NCI-H1092 treated with DMSO at 0.1 percent for 48 hours (cell line): ENCODE measurements around the gene MLF2.
A peak's percentile ranks its signal among the peaks of the same experiment; 100 is the strongest.

ENCODE experiments used
- DNase-seq: peaks from one replicate; lab custom pipeline; 2025; lab: John Stamatoyannopoulos, UW

The MLF2 gene

GRCh38 chr12:6778217-6778573, 25.3 kb upstream of the MLF2 start:
- DNase-seq, result no peak

DNA sequence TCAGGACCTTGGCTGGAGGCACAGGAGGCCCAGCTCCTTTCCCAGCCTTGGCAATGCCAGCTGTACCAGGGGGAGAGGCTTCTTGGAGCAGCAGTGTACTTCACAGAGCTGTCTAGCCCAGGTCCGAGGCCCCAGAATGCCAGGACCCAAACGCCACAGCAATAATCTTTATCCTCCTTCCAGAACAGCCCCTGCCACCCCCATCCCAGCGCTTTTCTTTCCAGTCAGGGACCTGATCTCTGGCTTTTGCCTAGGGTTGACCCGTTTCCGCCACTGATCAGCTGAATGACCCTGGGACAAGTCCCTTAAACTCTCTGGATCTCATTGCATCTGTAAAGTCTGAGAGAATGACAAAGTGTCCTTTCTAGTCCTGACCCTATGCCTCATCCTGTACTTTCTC, 24.4 kb upstream of the MLF2 start:
- DNase-seq, result no peak

DNA sequence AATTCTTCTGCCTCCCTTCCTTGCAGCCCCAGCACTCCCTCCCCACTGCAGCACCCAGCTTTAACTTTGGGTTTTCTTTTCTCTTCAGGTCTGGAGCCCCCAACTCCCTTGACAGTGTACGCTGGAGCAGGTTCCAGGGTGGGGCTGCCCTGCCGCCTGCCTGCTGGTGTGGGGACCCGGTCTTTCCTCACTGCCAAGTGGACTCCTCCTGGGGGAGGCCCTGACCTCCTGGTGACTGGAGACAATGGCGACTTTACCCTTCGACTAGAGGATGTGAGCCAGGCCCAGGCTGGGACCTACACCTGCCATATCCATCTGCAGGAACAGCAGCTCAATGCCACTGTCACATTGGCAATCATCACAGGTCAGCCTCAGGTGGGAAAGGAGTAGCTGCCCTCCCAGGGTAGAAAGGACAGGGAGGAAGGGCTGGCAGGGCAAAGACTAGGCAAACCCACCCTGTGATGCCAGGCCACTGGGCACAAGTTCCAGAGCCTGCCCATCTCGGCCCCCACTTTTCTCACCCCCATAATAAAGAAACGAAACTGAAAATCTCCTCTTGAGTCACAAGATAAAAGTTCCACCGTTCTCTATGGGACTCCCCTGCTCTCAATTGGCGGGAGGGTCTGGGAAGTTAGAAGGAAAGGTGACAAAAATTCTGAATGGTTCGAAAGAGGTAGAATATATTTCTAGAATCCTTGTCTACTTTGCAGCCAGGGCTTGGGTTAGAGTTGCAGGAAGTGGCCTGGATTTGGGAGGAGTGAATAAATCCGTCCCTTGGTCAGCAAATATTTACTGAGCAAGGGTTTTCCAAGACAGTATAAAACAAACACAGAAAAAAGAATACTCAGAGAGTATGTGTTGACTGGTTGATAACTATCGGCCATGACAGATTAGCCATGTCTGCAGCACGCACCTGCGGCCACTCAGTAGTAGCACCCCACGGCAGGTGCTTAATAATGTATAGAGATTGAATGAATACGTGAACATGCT, 22.5 kb upstream of the MLF2 start:
- no peak for DNase-seq

GRCh38 chr12:6774499-6775062, 21.6 kb upstream of the MLF2 start:
- DNase-seq, result no peak

GRCh38 chr12:6773590-6774351, 20.8 kb upstream of the MLF2 start:
- no peak for DNase-seq

DNA sequence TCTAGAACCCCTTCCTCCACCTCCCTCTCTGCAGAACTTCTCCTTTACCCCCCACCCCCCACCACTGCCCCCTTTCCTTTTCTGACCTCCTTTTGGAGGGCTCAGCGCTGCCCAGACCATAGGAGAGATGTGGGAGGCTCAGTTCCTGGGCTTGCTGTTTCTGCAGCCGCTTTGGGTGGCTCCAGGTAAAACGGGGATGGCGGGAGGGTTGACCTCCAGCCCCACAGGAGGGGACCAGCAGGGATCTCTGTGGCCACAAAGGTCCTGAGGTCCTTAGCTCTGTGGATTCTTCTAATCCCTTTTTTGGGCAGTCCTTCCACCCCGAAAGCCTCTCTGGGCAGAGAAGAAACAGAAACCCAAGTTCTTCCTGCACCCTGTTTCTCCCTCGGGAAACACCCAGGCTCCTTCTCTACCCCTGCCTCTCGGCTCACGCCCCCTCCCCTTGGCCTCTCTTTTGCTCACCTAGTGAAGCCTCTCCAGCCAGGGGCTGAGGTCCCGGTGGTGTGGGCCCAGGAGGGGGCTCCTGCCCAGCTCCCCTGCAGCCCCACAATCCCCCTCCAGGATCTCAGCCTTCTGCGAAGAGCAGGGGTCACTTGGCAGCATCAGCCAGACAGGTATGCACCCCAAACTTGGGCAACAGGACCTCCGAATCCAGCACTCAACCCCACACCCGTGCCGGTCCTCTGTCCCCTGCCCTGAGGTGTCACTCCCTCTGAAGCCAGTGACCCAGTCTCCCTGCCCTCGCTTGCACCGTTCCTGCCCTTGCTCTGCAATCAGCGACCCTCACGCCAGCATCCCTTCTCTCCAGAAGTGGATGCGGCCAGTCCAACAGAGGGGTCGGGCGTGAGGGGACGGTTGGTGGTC, 20.0 kb upstream of the MLF2 start:
- no peak for DNase-seq

DNA sequence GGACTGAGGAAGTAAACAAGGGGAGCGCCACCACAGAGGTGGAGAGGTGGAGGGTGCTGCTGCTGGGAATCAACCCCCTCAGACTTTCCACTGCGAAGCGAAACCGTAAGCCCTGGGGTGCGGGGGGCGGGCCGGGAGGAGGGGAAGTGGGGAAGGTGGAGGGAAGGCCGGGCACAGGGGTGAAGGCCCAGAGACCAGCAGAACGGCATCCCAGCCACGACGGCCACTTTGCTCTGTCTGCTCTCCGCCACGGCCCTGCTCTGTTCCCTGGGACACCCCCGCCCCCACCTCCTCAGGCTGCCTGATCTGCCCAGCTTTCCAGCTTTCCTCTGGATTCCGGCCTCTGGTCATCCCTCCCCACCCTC, 19.4 kb upstream of the MLF2 start, which contains the start of gene LAG3:
LAG3 (plus strand) TSS at position 190 of the 365 bp plus-strand sequence. CDS start 333 bp downstream, outside the sequence.
- DNase-seq, result no peak

- no peak for DNase-seq
Observed at GRCh38 chr12:6771509-6772330, 18.8 kb upstream of the MLF2 start.

GRCh38 chr12:6771091-6771495, 18.2 kb upstream of the MLF2 start:
- DNase-seq, result no peak

GRCh38 chr12:6770600-6770999, 17.7 kb upstream of the MLF2 start:
- DNase-seq, result no peak

DNA sequence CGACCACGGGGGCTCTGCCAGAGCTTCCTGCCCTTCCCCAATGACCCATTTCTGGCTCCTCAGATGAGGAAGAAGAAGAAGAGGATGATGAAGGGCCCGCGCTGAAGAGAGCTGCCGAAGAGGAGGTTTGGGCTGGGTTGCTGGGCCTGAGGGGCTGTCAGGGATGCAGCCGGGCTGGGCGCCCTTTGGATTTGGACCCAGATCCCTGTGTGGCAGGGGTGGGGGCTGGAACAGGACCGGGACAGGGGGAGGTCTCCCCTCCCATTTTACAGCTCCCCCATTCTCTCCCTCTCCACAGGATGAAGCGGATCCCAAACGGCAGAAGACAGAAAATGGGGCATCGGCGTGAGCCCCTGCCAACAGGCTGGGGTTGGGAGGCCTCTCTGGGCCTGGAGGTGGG, 17.2 kb upstream of the MLF2 start:
- no peak for DNase-seq

- DNase-seq, result no peak
Observed at GRCh38 chr12:6769666-6770065, 16.7 kb upstream of the MLF2 start.

GRCh38 chr12:6768990-6769389, 16.0 kb upstream of the MLF2 start:
- no peak for DNase-seq

DNA sequence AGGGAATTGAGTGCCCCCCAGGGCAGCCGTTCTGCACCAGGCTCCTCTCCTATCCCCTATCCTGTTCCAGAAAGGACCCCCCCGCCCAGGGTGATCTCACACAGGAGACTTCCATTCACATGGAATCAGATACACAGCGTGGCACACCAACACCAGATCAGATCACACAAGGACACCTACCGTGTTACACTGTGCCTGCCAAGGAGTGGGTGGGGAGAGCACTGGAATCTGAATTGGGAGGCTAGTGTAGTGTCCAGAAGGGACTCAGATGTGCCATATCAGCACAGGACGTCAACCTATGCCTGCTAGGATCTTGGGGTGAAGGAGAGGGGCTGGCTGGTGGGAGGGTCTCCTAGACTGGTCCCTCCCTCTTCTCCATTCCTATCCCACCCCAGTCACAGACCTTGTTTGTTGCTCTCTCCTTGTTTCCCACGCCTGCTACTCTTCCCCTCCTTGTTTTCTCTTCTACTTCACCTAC, 15.5 kb upstream of the MLF2 start:
- DNase-seq, result no peak

- peak; percentile 11 for DNase-seq
Observed at GRCh38 chr12:6767353-6768319, 14.7 kb upstream of the MLF2 start.

DNA sequence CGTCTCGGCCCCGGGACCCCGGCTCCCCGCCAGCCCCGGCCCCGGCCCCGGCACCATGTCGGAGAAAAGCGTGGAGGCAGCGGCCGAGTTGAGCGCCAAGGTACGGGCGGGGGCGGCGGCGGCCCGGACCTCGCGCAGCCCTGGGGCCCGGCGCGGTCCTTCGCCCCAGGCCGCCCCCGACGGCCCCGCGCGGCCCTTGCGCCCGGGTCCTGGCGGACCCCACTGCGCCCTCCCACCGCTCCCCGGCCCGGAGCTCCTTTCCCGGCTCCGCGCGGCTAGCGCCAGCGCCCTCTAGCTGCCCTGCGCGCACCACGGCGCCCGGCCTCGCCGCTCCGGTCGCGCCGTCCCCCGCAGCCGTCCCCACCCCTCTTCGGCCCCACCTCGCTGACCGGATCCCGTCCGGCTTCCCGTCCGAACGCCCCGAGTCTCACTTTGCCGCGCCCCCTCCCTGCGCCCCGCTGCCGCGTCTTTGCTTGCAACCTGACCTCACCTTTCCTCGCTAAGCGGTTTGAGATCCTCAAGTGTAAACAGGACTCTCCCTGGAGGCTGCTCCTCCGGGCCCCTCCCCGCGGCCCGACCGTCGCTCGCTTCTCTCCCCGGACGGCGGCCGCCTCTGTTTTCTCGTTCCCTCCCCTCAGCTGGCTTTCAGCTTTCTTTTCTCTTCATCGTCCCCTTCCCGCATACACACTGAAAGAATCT, 13.9 kb upstream of the MLF2 start:
- DNase-seq, result peak; percentile 70

- DNase-seq, result peak; percentile 95
Observed at GRCh38 chr12:6765634-6766581, 13.0 kb upstream of the MLF2 start, which contains the start of gene PTMS. PTMS (plus strand) TSS chr12:6766363; CDS start chr12:6766706, 343 bp downstream.
